ENCODE data around the gene CALML6. TPM values are rescaled to one million over a fixed set of nuclear protein-coding genes. Genes with fewer than 3 reads are reported as not detected.

The CALML6 gene
- polyA plus RNA-seq, 1 donor from 2014 or later, result not detected

DNA sequence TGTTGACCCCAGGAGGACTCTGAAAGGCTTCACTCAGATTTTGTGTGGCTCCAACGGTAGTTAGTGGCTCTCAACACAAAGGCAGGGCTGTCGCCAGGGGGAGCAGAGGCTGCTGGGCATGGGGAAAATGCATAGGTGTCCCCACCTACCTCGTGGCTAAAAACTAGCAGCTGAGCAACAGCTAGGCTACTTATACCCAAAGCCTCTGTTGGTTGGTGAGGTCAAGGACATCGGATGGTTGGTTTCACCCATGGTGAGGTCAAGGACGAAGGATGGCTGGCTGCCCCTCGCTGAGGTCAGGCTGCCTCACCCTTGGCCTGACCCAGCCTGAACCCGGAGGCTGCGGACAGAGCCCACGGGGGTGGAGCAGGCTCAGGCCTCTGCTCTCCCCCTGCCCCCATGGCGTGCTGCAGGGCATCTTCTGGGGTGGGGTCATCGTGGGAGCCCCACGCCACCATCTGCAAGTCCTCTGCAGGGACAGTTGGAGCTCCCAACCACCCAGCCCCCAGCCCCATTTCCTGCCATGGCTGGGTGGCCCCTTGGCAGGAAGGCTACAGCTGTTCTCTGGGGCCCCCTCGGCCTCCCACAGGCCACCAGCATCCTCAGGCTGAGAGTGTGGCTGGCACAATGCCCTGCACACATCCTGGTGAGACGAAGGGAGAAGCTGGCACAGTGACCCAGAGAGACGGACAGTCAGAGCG is 15.6 kb upstream of the CALML6 start:
- Histone ChIP-seq H3K9me3 (ENCODE audit: low read length) (no peaks in the 10 kb centered on the region), H3K9ac (ENCODE audit: low read length) (no peak overlapping the region), H3K36me3 (ENCODE audit: insufficient read depth, low read length) (no peaks in the 10 kb centered on the region), H3K79me2 (replicated peaks; ENCODE audit: insufficient read depth, low read length) (no peaks in the 10 kb centered on the region), H3K27ac (ENCODE audit: low read length) (no peak overlapping the region), H3K4me2 (ENCODE audit: low read length) (no peak overlapping the region), H4K20me1 (ENCODE audit: insufficient read depth) (no peaks in the 10 kb centered on the region), H2AFZ (ENCODE audit: low read depth, low read length) (no peak overlapping the region), H3K9me2 (ENCODE audit: insufficient read depth, low read length) (no peaks in the 10 kb centered on the region), H3K4me3 (ENCODE audit: low read length) (no peak overlapping the region), H3F3A (ENCODE audit: insufficient read depth, low read length, poor library complexity, severe bottlenecking) (no peaks in the 10 kb centered on the region), H3K27me3 (ENCODE audit: insufficient read depth, low read depth, low read length) (no peaks in the 10 kb centered on the region)
- TF ChIP-seq MXI1 (conservative IDR thresholded peaks at IDR 0.05; ENCODE audit: poor library complexity, severe bottlenecking) (no peak), RAD21 (conservative IDR thresholded peaks at IDR 0.05) (no peak)

GRCh38 chr1:1899967-1900327 is 15.1 kb upstream of the CALML6 start:
- H3K27ac ChIP-seq (ENCODE audit: low read length), result no peak overlapping the region
- no peak overlapping the region for H3K4me2 ChIP-seq (ENCODE audit: low read length)
- no peaks in the 10 kb centered on the region for H3F3A ChIP-seq (ENCODE audit: insufficient read depth, low read length, poor library complexity, severe bottlenecking)
- no peaks in the 10 kb centered on the region for H3K9me2 ChIP-seq (ENCODE audit: insufficient read depth, low read length)
- no peak overlapping the region for H2AFZ ChIP-seq (ENCODE audit: low read depth, low read length)
- TF ChIP-seq REST (IDR thresholded peaks at IDR 0.05; ENCODE audit: borderline replicate concordance) (no peak), EZH2 (IDR thresholded peaks at IDR 0.05; ENCODE audit: borderline replicate concordance, insufficient read depth, low read length, poor library complexity, severe bottlenecking) (no peak), CTCF (IDR thresholded peaks at IDR 0.05; ENCODE audit: poor library complexity, severe bottlenecking) (no peak), RAD21 (conservative IDR thresholded peaks at IDR 0.05) (no peak), SMC3 (conservative IDR thresholded peaks at IDR 0.05; ENCODE audit: poor library complexity) (no peak), POLR2AphosphoS5 (IDR thresholded peaks at IDR 0.05) (no peak), MXI1 (conservative IDR thresholded peaks at IDR 0.05; ENCODE audit: poor library complexity, severe bottlenecking) (no peak), TAF1 (IDR thresholded peaks at IDR 0.05; ENCODE audit: low read depth) (no peak), EP300 (conservative IDR thresholded peaks at IDR 0.05; ENCODE audit: poor library complexity, severe bottlenecking) (no peak)
- H3K79me2 ChIP-seq (replicated peaks; ENCODE audit: insufficient read depth, low read length), result no peaks in the 10 kb centered on the region
- no peaks in the 10 kb centered on the region for H3K9me3 ChIP-seq (ENCODE audit: low read length)
- H3K9ac ChIP-seq (ENCODE audit: low read length), result no peak overlapping the region
- H3K4me3 ChIP-seq (ENCODE audit: low read length), result no peak overlapping the region
- H3K36me3 ChIP-seq (ENCODE audit: insufficient read depth, low read length), result no peaks in the 10 kb centered on the region
- H3K27me3 ChIP-seq (ENCODE audit: insufficient read depth, low read depth, low read length), result no peaks in the 10 kb centered on the region
- no peaks in the 10 kb centered on the region for H4K20me1 ChIP-seq (ENCODE audit: insufficient read depth)
